ENCODE results near the gene NRGN.

The NRGN gene

GRCh38 chr11:124791626-124792341 lies 52.0 kb downstream of the NRGN start:
- DNase-seq, result no peak

GRCh38 chr11:124793466-124794278 lies 53.9 kb downstream of the NRGN start:
- DNase-seq, result peak; percentile 91

- no peak for DNase-seq
These were observed 56.6 kb downstream of the NRGN start for GRCh38 chr11:124796312-124796711.

Data from hematopoietic multipotent progenitor cell treated with erythropoietin and hydrocortisone succinate and interleukin-3 and kit ligand, for 6 days (in vitro differentiated cells).